GM18526 (cell line): ENCODE measurements around the gene CPA1.

Source experiments
- POLR2A ChIP-seq: IDR thresholded peaks from 3 replicates; pipeline ENCODE4 v1.6.1; 2011; ENCODE audit not compliant: insufficient read length; ENCODE audit errors: extremely low read depth

CPA1 gene

GRCh38 chr7:130381468-130382312 is 1.4 kb downstream of the CPA1 start:
- TF ChIP-seq POLR2A: no peak

GRCh38 chr7:130383187-130383980 is 3.1 kb downstream of the CPA1 start:
- no peak for TF ChIP-seq POLR2A

DNA sequence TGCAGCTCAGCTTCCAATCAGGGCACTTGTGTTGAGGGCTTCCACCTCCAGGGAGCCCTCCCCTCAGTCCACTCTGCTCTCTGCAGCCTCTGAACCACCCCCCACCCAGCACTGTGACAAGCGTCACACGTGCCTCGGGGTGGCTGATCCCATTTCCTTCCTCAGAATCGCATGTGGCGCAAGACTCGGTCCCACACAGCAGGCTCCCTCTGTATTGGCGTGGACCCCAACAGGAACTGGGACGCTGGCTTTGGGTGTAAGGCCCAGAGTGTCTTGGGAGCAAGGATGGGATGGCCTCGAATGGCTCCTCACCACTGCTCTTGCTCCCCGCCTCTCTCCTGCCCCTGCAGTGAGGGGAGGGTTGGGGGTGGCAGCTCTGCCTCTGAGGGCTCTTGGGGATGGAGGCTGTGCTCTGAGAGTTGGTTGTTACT is 4.1 kb downstream of the CPA1 start:
- no peak for TF ChIP-seq POLR2A

GRCh38 chr7:130384841-130385599 is 4.7 kb downstream of the CPA1 start:
- no peak for TF ChIP-seq POLR2A

DNA sequence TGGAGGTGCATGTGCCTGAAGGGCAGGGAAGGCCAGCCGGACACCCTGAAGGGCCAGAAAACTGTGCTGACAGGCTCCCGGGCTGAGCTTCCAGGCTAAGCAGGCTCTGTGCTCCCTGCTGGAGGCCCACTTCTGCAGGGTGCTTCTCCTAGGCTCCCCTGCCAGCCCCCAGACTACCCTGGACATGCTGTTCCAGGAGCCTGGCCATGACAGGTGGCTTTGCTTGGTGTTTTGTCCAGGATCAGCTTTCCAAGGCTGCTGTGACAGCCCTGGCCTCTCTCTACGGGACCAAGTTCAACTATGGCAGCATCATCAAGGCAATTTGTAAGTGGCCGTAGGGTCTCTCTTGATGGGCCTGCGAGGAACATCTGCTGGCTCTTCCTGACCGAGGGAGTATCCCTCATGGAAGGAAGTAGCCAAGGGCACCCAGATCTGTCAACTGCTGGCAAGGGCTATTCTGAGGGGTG is 5.3 kb downstream of the CPA1 start:
- TF ChIP-seq POLR2A: no peak

DNA sequence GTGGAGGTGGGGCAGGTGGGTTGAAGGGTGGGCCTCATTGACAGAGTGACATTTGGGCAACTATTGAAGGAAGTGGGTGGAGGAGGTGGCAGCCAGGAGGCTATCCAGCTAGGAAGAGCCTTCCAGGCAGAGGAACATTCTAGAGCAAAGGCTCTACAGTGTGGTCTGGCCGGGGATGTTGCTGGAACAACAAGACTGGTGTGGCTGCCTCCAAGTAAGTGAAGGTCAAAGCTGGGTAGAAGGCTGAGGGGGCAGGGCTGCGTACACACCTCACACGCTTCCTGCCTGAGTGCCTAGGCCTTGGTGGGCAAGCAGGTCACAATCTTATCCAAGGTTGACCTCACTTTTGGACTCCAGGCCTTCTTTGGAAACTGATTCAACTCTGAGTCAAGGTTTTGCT is 6.6 kb downstream of the CPA1 start:
- no peak for TF ChIP-seq POLR2A

DNA sequence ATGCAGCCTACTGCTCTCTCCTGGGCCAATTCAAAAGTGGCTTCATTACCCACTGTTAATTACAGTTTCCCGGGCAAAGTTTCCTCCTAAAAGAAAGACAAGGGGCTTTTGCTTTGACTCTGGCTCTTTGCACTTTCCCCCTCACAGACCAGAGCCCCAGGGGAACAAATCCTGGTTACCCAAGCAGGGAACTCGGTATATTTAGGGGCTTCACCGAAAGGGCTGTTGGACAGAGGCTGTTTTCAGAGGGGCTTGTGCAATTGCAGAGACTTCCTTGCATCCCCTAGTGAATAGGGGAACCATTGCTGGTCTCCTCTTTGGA is 7.0 kb downstream of the CPA1 start:
- TF ChIP-seq POLR2A: no peak

GRCh38 chr7:130387628-130388403 is 7.5 kb downstream of the CPA1 start:
- TF ChIP-seq POLR2A: no peak

- TF ChIP-seq POLR2A: no peak
Observed at GRCh38 chr7:130388671-130389070, 8.4 kb downstream of the CPA1 start.

DNA sequence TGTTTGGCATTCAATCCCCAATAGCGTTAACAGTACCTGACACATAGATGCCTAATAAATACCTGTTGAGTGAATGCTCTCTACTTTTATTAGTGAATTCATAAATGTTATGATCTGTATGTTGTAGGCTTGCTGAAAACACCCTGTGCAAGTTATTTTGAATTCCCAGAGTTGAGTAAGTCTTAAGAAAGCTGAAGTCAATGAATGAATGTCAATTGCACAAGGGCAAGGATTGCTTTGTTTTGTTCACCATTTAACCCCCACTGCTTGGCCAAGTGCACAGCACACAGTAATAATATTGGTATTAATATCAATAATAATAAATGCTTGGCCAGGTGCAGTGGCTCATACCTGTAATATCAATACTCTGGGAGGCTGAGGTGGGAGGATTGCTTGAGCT is 10.2 kb downstream of the CPA1 start:
- no peak for TF ChIP-seq POLR2A

DNA sequence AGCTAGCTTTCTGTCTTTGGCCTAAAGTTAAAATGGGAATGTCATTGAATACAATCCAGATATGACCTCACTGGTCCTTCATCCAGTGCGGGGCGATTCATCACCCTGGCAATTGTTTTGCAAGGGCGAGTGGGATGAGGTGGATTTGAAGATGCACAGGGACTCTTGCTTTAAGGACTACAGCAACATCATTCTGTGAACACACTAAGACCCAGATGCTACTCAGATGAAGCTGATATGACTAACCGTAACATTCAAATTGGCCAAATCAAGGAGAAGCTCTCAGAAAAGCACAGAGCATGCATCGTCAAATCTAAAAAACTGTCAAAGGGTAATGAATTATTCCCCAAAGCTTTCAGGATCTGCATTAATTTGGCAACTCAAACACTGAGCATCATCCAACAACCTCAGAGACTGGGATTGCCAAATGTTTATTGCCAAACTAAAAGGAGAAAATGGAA is 12.8 kb downstream of the CPA1 start:
- no peak for TF ChIP-seq POLR2A

DNA sequence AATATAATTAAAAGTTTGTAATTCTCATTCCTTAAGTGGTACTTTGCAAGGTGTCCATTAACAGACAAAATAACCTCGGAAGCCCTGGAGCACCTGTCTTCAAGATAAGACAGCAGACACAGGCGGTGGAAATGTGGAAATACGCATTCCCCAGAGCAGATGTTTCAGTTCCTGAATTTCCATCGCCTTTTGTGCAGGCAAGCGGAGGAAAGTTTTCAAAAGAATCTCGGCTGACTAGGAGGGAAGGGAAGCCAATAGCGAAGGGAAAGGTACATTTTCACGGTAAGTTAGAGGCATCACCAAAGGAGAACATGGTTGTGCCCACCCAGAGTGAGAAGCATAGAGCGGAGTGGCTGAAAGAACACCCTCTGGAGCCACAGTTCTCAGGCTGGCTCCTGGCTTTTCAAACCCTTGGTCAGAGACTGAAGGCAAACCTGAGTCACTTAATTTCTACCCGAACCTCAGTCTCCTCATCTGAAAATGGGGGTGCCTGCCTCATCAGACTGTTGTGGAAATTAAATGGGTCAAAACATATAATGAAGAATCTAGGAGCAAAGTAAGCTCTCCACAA is 13.6 kb downstream of the CPA1 start:
- TF ChIP-seq POLR2A: no peak

- no peak for TF ChIP-seq POLR2A
Observed at GRCh38 chr7:130394421-130395195, 14.3 kb downstream of the CPA1 start.

- no peak for TF ChIP-seq POLR2A
Observed at GRCh38 chr7:130395421-130395820, 15.1 kb downstream of the CPA1 start.
